HG03378 (cell line): ENCODE data around the gene FREY1.

ENCODE experiments used
- ATAC-seq: cut with Tn5 transposase; IDR thresholded peaks from one replicate; pipeline ENCODE4 v1.9.1; 2021; ENCODE audit warnings: mild to moderate bottlenecking, moderate library complexity; ENCODE audit not compliant: unreplicated experiment

The FREY1 gene

DNA sequence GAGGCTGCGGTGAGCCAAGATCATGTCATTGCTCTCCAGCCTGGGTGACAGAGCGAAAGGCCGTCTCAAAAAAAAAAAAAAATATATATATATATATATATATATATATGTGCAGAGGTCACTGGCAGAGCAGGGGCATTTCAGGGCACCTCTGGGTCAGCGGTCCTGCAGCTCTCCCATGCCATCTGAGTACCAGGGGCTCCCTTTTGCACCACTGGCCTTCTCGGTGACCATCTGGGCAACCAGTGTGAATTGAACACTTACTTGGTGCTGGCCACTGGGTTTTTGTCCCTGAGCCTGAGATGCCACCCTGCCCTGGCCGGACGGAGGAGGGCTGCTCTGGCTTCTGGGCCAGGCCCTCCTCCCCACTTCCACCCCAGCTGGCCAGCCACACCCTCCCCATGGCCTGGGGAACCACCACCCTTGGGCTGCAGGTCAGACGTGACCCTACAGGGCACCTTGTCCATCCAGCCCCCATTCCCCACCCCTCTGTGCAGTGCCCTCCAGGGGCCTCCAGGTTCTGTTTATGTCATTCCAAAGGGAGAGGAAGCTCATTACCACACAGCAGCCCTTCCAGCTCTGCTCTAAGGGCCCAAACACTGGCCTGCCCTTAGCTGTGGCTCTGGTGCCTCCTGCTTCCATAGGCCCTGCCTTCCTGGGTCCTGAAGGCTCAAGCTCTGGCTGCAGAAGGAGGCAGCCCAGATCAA lies 11.4 kb downstream of the FREY1 start:
- no peak for ATAC-seq

DNA sequence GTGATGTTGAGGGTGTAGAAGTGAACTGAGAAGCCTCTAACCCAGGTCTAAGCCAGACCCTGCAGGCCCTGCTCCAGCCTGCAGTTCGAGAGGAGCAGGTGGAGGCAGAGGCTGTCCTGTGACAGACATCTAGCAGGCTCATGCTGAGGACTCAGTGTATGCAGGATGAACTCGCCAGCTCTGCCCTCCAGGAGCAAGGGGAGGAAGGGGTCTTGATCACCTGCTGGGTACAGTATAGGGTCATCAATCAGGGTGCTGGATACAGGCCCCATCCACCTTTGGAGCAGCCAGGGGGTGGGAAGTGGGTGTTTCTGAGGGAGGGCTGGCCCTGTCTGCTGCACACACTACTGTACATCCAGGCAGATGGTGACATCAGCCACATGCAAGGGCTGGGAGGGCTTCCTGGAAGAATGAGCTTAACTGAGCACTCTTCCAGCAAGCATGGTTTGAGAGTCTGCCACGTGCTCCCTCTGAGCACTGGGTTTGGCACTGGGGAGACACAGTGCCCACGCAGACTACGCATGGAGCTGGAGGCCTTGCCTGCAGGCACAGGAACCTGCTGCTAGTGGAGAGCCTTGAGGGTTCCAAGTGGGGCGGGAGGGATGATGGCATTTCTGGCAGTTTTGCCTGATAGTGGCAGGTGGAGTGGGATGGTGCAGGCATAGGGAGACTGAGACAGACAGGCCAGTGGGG lies 12.4 kb downstream of the FREY1 start:
- no peak for ATAC-seq

DNA sequence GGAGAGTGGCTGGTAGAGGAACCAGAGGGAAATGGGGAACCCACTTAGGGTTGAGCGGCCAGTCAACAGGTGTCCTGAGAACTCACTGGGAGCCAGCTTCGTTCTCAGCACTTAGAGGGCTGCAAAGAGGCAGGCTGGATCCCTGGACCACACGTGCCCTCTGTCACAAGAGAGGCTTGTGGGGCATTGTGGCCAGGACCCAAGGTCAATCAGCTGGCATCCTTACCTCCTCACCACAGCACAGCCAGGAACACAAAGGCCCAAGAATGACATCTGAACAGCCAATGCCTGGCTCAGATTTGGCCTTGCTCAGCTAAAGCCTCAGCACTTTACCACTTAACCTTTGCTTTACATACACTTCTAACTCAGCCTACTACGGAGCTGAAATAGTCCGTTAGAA lies 14.2 kb downstream of the FREY1 start:
- no peak for ATAC-seq

DNA sequence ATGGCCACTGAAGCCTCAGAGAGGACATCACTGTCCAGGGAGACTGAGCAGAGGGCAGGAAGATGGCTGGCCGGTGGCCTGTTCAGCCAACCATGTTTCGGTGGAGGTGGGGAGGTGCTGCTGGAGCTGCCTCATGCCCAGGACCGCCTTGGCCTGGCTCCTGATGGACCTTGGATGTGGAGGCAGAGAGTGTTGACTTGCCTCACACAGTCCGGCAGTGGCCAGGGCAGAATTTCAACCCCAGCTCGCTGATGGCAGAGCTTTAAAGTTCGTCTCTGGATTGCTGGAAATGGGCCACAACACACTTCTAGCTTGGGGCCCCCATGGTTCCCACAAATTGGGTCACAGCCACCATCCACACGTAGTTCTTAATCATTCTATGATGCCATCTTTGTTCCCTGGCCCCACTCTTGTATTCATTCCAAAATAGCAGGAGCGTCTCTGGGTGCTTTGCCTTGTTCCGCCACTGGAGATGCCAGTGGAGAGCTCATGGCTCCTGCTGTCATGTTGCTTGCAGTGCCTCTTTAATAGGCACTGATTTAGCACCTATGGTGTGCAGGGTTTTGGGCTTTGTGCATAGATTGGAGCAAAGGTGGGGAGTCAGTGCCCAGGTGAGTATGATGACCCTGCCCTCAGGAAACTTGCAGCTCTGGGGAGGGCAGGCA lies 16.1 kb downstream of the FREY1 start:
- ATAC-seq: no peak

DNA sequence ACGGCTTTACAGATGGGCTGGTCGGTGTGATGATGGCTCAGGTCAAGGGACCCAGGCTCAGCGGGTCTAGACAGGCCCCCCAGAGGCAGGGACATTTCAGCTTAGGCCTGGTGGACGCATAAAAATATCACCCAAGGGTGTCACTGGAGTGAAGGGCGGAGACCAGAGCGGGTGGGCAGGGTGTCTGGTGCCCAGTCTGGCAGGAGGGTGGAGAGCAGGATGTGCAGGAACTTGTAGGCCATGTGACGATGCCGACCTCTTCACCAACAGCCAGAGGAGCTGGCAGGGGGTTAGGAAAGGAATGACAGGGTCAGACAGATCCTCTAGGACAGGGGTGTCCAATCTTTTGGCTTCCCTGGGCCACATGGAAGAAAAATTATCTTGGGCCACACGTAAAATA lies 17.1 kb downstream of the FREY1 start:
- no peak for ATAC-seq

DNA sequence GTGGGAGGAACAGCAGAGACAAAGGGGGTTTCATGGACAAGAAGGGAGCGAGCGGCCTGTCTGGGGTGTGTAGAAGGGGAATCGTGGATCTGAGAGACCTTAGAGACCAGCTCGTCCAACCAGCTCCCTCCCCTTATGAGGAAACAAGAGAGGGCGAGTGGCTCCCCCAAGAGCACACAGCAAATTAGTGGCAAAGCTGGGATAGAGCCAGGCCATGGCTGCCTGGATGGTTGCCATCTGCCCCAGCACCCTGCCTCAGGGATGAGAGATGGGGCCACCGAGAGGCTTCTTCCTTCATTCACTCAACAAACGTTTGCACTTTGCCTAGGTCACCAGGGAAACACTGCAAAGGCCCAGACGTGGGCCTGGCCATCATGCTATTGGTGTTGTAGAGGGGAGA lies 17.5 kb downstream of the FREY1 start:
- no peak for ATAC-seq

DNA sequence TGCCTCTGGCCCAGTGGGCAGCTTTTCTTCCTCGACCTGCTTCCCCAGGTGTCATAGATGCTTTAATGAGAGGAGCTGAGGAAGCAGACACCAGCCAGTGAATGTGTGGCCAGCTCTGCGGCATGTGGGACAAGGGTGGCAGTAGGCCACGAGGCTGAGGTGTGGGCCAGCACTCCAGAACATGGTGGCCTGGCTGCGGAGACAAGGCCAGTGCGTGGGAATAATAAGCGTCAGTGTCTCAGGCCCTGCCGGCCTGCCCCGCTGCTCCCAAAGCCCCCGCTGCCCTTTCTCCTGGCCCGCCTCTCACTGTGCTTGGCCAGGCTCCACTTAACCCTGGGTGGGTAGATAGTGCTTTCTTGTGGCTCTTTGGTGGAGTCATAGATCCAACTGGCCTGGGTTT lies 19.5 kb downstream of the FREY1 start:
- no peak for ATAC-seq

DNA sequence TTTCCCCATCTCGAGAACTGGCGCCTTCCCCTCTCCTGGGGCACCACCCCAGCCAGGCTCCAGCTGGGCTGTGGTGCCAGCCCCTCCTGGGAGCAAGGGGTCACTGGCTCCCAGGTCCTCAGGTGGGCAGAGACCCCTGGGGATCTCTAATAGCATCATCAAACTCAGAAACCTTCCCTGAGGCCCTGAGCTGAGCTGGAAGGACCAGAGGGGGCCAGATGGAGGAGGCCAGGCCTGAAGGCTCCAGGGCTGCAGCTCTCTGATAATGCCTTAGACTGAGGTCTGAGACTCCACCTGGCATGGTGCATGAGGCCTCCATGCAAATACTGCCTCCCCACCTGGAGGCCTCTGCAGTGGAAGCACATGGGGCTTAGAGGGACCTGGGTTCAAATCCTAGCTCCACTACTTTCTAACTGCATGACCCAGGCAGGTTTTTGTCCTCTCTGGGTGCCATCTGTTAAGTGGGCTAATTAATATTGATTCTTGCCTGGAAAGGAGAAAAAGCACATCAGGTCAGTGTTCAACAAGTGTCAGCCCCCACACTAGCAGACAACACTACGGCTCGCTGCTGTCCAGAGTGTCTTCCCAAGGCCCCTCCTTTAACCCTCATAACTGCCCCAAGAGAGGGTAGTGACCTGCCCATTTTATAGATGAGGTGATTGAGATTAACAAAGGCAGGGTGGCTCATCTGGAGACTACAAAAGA lies 20.1 kb downstream of the FREY1 start:
- ATAC-seq: no peak

DNA sequence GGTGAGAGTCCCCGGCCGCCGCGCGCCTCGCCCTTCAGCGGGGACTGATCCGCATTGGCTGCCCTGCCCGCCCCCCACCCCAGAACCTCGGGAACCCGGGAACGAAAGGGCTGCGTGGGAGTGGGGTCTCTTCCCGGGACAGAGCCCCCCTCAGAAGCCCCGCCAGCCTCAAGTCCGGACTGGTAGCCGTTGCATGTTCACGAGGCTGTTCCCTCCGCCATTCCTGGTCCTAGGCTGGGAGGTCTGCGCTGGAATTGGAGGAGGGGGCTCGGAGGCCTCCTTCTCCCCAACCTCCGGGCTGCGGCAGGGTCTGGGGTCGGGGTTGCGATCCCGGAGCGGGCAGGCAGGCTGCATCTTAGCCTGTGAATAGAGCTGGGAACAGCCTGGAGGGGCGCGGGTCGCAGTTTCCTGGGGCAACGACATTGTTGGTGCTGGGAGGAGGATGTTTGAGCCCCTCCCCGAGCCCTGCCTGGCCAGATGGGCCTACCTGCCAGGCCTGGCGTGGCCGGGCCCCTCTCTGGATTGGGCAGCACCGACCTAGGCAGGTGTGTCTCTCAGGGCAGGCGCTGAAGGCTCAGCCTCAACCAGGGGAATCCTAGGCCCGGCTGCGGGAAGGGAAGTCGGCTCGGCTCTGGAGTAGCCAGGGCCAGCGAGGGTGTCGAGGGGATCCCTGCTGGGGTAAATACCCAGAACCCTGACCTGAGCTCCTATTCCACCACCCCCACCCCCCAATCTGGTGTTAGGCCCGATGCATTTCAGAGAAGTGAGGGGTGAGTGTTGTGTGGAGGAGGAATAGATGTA lies 20.9 kb downstream of the FREY1 start:
- no peak for ATAC-seq

DNA sequence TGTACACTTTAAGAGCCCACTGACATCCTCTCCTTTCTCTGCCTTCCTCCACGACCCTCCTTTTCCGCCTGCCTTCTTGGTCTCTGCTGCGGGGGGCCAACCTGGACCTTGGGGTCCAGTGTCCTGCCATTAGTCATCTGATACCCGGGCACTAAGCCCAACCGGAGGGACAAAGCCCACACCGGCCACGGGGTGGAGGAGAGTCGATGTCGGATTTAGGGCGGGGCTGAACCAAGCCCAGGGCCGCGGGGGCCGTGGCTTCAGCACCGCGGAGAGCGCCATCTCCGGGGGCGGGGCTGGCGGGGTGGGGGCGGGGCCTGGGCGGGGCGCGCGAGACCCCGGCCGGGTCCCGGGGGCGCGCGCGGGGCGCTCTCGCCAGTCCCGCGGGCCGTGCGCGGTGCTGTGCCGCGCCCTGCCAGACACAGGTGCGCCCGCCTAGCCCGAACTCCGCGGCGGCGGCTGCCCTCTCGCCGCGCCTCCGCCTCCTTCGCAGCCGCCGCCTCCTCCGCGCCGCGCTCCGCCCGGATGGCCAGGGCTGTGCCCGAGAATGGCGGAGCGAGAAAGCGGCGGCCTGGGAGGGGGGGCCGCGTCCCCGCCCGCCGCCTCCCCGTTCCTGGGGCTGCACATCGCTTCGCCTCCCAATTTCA lies 21.7 kb downstream of the FREY1 start, which contains the start of gene MAPK8IP1:
Gene MAPK8IP1 (plus strand): TSS at position 378 of the 647 bp plus-strand sequence. CDS start 170 bp downstream, at position 548.
- no peak for ATAC-seq

DNA sequence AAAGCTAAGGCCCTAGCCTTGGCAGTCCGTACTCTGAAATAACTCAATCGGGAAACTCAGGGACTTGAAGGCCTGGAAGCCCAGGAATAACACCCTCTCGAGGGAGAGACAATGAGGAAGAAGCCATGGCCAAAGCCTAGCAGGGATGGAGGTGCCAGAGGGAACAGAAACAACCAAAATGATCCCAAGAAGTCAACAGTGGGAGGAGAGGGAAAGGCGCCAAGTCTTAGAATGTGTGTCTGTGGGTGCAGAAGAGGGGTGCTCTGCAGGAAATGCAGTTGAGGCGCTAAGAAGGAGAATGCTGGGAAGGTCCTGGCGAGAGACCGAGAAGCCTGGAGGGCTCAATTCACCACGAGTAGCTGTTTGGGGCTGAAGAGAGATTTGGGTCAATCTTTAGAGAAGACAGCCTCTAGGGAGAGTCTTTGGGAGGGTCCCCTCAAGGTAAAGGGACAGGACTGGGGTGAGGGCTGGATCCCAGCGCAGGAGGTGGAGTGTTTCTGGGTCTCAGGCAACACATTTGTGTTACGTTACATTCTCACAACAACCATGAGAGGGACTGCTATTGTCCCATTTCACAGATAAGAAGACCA lies 22.4 kb downstream of the FREY1 start:
- no peak for ATAC-seq

DNA sequence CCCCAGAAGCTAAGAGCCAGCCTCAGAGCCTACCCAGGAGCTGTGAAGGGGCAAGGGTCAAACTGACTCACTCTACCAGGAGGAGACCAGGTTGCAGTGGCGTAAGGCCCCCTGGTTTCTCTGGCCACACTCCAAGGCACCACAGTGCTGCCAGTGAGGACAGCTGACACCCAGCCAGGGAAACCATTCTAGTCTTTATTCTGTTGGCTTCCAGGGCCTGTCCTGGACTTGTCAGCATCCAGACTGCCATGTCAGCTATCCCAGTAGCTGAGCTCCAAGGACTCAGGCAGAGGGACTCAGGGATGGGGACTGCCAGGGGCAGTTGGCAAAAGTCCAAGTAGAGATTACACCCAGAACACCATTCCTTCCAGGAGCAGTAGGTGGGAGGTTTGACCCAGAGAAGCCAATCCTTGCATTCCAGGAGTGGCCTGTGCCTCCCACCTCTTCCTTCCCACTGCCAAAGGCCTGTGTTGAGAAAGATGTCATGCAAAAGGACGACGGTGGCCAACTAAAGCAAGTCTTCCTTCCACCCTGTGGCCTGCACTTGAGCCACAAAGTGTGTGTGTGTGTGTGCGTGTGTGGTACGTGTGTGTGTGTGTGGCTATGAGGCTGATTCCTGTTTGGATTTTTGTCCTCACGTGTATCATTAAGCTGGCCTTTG lies 25.2 kb downstream of the FREY1 start:
- no peak for ATAC-seq

DNA sequence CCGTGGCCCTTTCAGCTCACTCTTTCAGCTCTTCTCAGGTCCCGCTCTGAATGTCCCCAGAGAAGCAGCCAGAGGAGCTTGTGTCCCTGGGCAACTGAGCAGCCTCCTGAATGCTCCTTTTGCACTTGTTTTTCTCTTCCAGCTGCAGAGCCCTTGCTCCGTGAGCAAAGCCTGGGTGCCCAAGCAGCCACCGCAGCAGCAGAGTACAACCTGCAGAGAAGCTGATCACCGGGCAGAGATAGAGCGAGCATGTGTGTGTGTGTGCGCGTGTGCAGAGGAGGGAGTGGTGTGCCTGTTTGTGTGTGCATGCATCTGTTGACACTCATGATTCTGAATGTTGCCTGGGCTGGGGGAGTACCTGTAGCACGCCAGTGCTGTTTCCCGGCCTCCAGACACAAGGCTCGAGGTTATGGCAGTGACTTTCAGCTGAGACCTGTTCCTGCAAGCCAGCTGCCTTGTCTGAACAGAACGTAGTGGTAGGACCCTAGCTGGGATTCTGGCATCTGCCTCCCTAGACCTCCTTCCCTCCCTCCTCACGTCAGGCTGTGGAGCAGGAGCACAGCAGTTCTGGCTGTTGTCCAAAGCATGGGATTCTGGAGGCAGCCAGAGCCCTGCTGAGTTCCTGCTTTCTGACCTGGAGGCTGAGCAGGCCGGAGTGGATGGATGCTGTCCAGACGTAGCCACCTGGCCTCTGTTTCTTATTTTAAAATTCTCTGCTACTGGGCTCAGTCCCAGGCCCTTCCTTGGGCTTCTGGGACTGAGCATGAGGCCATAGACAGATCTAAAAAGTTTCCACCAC lies 26.1 kb downstream of the FREY1 start:
- ATAC-seq: no peak

DNA sequence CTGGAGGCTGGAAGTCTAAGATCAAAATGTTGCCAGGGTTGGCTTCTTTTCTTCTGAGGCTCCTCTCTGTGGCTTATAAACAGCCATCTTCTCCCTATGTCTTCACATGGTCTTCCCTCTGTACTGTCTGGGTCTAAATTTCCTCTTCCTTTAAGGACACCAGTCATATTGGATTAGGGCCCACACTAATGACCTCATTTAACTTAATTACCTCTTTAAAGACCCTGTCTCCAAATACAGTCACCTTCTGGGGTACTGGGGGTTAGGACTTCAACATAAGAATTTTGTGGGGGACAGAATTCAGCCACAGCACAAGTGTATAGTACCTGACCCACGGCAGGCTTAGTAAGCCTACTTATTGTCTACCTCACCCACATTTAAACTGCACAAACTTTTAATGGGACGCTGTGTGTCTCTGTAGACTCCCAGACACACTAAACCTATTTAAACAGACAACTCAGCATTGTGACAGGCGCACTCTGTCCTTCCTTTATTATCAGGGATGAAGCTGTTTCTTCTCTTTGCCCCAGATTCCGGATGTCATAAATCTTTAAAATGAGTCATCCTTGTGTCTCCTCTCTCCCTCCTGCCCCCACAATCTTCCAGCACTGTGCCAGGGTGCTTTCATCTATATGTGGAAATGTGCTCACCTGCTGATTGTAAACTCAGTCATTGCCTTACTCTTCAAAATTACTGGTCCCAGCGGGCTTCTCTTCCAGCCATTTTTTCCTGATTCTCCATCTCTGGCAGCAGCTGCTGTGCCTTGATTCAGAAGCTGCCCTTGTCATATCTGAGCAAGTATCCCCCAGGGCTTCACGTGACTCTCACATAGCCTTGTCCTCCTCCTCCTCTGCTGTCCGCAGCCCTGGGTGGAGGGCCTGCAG lies 27.0 kb downstream of the FREY1 start:
- no peak for ATAC-seq

DNA sequence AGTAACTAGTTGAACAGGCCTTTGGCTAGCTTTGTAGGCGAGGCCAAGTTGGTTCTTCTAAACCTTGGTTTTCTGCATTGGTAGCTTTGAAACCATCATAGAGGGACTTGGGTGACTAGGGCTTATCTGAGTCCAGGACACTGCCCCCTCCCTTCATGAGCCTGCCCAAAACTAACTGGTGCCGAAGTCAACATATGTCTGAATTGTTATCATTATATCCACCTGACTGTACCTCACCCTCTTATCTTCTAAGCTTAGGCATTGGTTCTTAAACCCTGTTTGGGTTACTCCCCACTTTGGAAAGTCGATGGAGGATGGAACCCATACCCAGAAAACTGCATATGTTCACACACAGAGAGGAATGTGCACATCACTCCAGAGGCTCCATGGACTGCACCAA lies 29.2 kb downstream of the FREY1 start:
- no peak for ATAC-seq

DNA sequence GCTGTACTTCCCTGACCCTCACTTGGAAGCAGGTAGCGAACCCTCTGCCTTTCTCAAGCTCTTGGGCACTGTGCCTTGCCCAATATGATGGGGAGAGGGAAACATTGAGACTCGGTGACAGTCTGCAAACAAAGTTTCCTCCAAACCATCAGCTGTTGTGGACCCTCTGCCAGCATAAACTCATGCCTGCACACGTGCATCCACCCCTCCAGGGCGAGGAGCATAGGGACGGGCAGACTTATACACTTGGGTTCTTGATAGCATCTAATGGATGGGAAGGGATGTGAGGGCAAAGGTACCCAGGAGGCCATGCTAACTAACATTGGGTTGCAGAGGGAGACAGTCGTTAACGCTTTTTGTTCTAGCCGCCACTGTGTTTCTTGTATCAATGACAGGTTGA lies 29.9 kb downstream of the FREY1 start:
- no peak for ATAC-seq

DNA sequence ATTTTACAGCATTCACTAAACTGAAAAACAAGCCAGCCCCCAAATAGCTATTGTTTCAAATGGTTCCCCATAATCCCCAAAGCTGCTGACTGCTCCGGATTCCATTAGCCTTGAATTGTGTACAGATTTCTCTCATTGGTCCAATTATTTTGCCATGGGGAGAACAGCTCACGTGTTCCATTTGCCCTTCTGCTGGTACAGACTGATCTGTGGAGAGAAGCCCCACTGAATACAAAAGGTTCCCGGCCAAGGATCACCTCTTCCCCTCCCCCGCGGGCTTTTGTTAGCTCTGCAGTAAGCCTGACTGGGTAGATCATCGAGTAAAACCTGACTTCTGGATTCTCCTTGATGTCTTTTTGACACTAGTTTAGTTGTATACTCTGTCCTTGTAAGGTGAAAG lies 30.7 kb downstream of the FREY1 start:
- ATAC-seq: no peak
